NCI-H1694 (cell line): ENCODE measurements around the gene MRPS22.

Source experiments
- DNase-seq: peaks from one replicate; lab custom pipeline; 2025; lab: John Stamatoyannopoulos, UW

Gene MRPS22

GRCh38 chr3:139343895-139344856, at the start of gene MRPS22:
MRPS22 (plus strand) TSS chr3:139344020; CDS start chr3:139344027, 7 bp downstream.
- peak; percentile 82 for DNase-seq

DNA sequence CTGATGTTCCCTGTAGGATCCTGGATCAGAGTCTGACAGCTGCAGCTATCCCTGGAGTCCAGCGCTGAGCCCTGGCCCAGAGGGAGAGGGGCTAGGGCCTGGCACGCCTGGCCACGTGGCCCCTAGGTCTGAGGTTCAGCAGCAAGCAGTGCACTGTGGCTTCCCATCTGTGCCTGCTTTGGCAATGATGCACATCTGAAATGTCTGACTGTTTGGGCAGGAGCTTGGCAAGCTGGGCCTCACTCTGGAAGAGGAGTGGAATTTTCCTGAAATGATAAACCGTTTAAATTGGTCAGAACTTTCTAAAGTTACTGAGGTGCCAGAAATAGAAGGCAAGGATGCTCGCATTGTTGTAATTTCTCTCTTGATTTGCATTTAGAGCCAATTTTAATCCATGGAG, 48.8 kb upstream of the MRPS22 start:
- no peak for DNase-seq

GRCh38 chr3:139296141-139296718, 47.6 kb upstream of the MRPS22 start:
- DNase-seq = no peak

GRCh38 chr3:139297588-139298311, 46.1 kb upstream of the MRPS22 start:
- no peak for DNase-seq

DNA sequence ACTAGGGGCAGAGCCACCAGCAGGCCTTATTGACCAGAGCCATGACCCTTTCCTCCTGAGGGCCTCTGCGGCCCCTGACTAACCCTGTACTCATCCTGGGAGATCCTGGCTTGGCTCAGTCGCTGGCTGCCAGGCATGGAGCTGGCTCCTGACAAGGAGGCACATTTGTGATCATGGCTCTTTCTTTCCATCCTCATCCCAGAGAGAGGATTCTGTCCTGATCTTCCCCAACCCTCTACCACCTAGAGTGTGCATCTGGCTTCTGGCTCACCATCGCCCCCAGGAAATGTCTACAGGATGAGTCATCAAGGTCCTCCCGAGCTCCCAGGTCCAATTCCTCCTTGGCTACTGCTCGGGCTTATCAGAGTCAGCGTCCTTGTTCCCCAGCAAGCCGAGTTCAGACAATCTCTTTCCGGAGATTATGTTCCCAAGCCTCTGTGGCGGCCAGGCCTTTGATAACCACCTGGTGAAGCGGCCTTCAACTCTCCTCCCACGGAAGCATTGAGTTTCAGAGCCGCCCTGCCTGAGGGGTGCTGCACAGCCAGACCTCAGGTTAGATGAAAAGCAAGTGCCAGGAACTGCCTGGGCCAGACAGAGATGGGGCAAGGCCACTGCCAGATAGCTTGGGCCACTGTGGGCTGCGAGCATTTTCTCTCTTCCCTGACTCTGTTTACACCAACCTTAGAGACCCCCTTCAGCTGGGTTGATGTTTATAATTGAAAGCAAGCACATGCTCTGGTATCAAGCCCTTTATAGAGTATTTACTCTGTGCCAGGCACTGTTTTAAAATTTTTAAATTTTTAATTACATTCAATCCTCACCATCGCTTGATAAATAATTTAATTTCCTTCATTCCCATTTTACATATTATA, 44.3 kb upstream of the MRPS22 start:
- DNase-seq = no peak

DNA sequence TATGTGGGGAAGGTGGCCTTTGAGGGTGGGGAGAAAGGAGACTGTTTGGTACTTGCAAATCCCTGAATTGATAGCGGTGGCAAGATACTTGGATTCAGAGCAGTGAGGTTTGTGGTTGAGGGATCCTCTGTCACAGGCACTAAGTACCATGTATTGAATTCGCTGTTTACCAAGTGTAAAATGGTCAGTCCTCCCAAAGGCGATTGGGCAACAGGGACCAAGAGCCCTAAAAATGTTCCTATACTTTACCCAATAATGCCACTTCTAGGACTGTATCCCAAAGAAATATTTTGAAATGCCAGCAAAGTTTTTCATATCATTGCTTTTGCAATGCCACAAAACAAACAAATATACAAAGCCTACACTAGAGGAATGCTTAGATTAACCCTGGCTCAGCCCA, 43.4 kb upstream of the MRPS22 start:
- DNase-seq = no peak

DNA sequence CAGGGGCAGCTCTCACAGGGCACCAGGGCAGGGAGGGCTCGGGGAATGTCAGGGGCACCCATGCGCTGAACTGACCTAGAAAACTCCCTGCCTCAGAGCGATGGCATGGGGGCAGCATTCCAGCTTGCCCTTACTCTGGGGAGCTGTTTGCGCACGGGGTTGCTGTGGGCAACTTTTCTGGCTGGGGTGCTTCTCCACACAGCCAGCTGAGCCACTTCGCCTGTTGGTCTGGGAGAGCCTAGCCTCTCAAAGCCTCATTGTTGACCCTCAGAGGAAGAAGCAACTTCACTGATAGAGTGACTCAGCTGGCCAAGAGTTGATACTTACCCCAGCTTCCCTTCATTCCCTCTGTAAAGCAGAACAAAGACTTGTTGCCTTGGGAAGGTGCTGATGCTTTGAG, 42.6 kb upstream of the MRPS22 start:
- DNase-seq = no peak

- DNase-seq = no peak
Observed at GRCh38 chr3:139301654-139302053, 42.2 kb upstream of the MRPS22 start.

- no peak for DNase-seq
Observed at GRCh38 chr3:139302084-139302800, 41.6 kb upstream of the MRPS22 start.

GRCh38 chr3:139302801-139303113, 41.1 kb upstream of the MRPS22 start:
- no peak for DNase-seq

DNA sequence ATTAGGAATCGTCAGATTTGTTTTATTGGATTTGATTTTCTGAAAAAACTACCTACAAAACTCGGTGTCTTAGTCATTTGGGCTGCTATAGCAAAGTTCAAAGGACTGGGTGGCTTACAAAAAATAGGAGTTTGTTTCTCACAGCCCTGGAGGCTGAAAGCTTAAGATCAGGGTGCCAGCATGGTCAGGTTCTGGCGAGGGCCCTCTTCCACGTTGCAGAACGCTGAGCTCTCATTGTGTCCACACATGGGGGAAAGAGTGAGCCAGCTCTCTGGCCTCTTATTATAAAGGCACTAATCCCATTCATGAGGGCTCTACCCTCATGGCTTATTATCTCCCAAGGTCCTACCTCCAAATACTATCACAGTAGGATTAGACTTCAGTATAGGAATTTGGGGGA, 40.6 kb upstream of the MRPS22 start:
- DNase-seq = no peak

DNA sequence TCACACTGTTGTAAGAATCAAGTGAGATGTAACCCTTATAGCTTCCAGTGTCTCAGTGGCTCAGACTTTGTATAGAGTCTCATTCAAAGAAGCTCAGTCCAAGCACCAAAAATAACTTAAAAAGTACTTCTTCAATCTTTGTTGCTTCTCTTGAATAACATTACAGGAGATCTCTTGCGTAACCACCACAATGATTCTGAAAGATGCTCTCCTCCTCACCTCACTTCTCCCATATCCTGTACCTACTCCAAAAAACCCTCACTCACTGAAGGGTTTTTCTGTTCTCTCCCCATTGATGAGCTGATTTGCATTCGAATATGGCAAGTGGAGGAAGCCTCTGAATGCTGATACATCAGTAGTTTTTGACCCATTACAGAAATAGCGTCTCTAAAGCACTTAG, 39.4 kb upstream of the MRPS22 start:
- DNase-seq = no peak

DNA sequence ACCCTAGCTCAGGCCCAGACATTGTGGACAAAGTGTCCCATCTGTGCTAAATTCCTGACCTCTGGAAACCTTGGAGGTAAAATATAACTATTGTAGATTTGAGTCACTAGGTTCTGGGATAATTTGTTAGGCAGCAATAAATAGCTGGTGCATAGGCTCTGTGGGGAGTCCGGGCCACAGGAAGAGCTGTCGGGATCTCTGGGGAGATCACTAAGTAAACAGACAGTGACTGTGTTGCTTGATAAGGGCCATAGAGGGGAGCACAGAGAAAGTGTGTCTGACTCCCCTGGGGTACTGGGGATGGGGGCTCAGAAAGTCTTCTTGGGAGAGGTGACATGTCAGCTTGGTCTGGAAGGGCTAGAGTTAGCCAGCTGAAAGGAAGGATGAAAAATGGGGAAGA, 37.7 kb upstream of the MRPS22 start:
- no peak for DNase-seq

DNA sequence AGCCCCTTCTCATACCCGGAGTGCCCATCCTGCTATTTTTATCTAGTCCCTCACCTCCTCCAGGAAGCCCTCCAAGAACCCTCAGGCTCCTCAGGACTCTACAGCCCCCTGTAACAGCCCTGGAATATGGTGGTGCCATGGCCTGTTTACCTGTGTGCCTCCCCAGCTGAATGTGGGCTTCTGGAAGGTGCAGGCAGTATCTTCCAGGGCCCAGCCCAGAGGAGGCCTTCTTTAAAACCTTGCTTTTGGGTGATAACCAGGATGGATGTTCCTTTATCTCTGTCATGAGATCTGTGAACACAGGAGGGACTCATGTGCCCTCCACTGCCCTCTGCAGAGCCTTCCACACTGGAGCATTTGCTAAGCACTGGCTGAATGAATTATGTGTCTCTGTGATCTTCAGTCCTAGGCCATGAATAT, 36.7 kb upstream of the MRPS22 start:
- DNase-seq = no peak

- DNase-seq = no peak
Observed at GRCh38 chr3:139307601-139308555, 35.9 kb upstream of the MRPS22 start.

DNA sequence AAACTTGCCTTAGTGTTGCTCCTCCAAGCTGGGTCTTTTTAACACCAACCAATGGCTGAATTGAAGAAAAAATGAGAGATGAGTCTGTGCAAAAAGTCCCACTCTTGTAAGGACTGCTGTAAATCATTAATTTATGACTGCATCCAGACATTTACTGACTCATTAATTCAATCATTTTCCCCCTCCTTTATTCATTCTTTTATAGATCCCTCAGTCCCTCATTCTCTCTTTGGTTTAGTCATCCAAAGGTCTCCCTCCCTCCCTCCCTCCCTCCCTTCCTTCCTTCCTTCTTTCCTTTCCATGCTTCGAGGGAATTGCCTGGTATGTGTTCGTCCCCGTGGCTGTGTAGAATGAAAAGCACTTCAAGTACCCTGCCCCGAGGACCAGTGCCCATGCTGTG, 35.3 kb upstream of the MRPS22 start:
- DNase-seq = no peak

DNA sequence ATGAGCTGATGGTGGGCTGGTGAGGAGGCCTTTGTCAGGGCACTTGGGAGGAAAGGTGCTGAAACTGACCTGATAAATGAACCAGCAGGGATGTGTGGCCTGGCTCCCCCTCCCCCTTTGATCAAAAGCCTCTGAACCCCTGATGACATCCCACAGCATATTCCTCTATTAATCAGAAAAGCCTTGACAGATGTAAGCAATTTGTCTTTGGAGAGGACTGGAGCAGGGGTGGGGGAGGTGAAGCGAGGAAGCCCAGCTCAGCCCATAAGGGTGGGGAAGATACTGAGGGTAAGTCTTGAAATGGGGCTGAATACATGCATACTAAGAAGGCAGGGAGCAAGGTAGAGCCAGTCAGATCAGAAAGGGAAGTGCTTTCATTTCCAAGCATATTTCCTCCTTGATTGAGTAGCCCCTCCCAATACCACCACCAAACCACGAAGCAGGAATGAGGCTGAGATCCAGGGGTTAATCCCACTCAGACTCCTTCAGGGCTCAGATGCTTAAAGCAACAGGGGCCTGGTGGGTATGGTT, 34.7 kb upstream of the MRPS22 start:
- DNase-seq = no peak

GRCh38 chr3:139309880-139310279, 33.9 kb upstream of the MRPS22 start:
- no peak for DNase-seq

DNA sequence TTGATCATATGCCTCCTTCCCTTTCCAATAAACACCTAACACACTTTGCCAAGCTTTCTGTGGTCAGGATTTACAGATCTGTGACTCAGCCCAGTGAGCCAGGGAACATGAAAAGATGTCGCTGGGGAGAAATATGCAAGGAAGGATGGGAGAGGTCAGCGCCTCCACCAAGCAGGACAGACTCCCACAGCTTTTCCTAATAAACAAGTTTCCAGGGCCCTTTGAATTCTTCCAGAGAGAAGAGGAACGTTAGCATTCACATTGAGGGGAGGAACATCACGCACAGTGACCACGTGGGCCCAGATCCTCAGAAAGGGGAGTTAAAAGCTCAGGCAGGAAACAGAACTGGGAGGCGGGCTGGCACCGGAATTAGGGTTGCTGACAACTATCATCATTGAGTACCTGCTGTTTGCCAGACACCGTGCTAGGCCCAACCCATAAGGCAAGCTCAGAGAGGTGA, 33.3 kb upstream of the MRPS22 start:
- no peak for DNase-seq

- no peak for DNase-seq
Observed at GRCh38 chr3:139311557-139311956, 32.3 kb upstream of the MRPS22 start.
